ENCODE data around the gene FTSJ3.

The FTSJ3 gene

DNA sequence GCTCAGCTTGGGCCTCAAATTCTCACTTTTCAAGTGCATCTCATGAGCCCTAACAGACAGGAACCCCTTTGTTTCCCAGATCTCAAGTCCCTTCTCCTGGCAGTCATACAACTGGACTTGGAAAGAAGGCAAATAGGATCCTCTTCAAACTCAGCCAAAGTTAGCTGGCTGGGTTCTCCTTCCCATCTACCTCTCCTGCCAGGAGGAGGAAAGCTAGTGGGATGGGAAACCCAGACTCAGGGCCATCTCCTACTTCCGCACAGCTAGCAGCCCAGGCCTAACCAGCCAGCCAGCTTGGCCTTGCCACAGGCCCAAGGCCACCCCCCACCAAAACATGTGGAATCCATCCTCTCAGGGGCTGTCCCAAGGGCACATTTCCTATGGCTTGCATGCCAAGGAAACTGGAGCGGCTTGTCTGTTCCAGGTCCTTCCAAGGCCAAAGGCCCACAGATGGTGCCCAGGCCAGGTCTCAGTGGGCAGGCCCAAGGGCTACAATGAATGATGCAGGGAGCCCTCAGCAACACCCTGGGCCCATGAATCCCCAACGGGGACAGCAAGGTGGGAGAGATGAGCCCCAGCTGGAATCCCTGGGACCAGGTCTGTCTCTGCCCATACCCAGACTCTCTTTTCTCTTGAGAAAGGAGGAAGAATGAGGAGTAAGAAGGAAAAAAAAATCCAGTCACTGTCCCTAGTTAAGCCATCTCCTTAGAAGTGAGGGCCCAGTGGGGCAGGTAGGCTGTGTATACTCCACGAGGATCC is 13.3 kb upstream of the FTSJ3 start:
- TF ChIP-seq GABPA (IDR thresholded peaks at IDR 0.05; ENCODE audit: low read depth): no peak
- no peak for TF ChIP-seq SPI1 (IDR thresholded peaks at IDR 0.05; ENCODE audit: borderline replicate concordance, low read depth)
- TF ChIP-seq, protein P1, sequence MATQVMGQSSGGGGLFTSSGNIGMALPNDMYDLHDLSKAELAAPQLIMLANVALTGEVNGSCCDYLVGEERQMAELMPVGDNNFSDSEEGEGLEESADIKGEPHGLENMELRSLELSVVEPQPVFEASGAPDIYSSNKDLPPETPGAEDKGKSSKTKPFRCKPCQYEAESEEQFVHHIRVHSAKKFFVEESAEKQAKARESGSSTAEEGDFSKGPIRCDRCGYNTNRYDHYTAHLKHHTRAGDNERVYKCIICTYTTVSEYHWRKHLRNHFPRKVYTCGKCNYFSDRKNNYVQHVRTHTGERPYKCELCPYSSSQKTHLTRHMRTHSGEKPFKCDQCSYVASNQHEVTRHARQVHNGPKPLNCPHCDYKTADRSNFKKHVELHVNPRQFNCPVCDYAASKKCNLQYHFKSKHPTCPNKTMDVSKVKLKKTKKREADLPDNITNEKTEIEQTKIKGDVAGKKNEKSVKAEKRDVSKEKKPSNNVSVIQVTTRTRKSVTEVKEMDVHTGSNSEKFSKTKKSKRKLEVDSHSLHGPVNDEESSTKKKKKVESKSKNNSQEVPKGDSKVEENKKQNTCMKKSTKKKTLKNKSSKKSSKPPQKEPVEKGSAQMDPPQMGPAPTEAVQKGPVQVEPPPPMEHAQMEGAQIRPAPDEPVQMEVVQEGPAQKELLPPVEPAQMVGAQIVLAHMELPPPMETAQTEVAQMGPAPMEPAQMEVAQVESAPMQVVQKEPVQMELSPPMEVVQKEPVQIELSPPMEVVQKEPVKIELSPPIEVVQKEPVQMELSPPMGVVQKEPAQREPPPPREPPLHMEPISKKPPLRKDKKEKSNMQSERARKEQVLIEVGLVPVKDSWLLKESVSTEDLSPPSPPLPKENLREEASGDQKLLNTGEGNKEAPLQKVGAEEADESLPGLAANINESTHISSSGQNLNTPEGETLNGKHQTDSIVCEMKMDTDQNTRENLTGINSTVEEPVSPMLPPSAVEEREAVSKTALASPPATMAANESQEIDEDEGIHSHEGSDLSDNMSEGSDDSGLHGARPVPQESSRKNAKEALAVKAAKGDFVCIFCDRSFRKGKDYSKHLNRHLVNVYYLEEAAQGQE (IDR thresholded peaks at IDR 0.05; ENCODE audit: insufficient replicate concordance, low read depth): no peak
- no peak for TF ChIP-seq POLR2AphosphoS5 (IDR thresholded peaks at IDR 0.05; ENCODE audit: low read depth)
- TF ChIP-seq, protein P2, sequence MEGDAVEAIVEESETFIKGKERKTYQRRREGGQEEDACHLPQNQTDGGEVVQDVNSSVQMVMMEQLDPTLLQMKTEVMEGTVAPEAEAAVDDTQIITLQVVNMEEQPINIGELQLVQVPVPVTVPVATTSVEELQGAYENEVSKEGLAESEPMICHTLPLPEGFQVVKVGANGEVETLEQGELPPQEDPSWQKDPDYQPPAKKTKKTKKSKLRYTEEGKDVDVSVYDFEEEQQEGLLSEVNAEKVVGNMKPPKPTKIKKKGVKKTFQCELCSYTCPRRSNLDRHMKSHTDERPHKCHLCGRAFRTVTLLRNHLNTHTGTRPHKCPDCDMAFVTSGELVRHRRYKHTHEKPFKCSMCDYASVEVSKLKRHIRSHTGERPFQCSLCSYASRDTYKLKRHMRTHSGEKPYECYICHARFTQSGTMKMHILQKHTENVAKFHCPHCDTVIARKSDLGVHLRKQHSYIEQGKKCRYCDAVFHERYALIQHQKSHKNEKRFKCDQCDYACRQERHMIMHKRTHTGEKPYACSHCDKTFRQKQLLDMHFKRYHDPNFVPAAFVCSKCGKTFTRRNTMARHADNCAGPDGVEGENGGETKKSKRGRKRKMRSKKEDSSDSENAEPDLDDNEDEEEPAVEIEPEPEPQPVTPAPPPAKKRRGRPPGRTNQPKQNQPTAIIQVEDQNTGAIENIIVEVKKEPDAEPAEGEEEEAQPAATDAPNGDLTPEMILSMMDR (IDR thresholded peaks at IDR 0.05; ENCODE audit: insufficient read depth, low read length): no peak
- Histone ChIP-seq H3K27ac (replicated peaks) (peak overlapping the region; percentile 79), H3K27me3 (ENCODE audit: insufficient read depth, poor library complexity, severe bottlenecking) (no peaks in the 10 kb centered on the region), H3K4me3 (replicated peaks; ENCODE audit: insufficient read depth, low read length) (peak overlapping the region; percentile 82)
- DNase-seq (ENCODE audit: low read depth in 1 of 2, low spot score in 1 of 2): peak in 1 of 2 experiments; percentile 25

DNA sequence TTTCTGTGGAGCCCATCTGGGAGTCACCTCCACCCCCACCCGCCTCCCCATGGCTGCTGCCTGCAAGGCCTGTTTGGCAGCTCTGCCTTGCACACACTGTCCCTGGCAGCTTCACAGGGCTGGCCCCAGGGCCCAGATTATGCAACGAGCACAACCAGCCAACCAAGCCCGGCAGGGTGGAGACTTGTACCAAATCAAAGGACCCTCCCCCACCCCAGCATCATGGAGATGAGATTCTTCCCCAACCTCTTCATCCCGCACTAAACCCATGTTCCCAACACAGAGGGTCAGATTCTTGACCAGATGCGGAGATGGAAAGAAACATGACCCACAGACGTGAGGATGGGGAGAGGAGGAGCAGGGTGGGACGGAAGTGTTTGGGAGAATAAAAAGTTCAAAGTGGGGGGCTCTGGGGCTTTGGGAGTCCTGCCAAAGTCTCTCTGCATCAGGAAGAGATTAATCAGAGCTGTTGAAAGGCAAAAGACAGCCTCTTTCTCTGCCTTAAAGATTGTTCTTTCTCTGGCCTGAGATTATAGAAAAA is 11.2 kb upstream of the FTSJ3 start:
- Histone ChIP-seq H3K4me3 (replicated peaks; ENCODE audit: insufficient read depth, low read length) (no peak overlapping the region), H3K27ac (replicated peaks) (peak overlapping the region; percentile 29; the same call in 1 of the 2 replicates), H3K27me3 (ENCODE audit: insufficient read depth, poor library complexity, severe bottlenecking) (no peaks in the 10 kb centered on the region)
- TF ChIP-seq GABPA (IDR thresholded peaks at IDR 0.05; ENCODE audit: low read depth) (no peak), POLR2AphosphoS5 (IDR thresholded peaks at IDR 0.05; ENCODE audit: low read depth) (no peak), SPI1 (IDR thresholded peaks at IDR 0.05; ENCODE audit: borderline replicate concordance, low read depth) (no peak)
- TF ChIP-seq, protein P1 (IDR thresholded peaks at IDR 0.05; ENCODE audit: insufficient replicate concordance, low read depth): no peak
- TF ChIP-seq, protein P2 (IDR thresholded peaks at IDR 0.05; ENCODE audit: insufficient read depth, low read length): no peak
- DNase-seq (ENCODE audit: low read depth in 1 of 2, low spot score in 1 of 2): peak in 1 of 2 experiments; percentile 56

DNA sequence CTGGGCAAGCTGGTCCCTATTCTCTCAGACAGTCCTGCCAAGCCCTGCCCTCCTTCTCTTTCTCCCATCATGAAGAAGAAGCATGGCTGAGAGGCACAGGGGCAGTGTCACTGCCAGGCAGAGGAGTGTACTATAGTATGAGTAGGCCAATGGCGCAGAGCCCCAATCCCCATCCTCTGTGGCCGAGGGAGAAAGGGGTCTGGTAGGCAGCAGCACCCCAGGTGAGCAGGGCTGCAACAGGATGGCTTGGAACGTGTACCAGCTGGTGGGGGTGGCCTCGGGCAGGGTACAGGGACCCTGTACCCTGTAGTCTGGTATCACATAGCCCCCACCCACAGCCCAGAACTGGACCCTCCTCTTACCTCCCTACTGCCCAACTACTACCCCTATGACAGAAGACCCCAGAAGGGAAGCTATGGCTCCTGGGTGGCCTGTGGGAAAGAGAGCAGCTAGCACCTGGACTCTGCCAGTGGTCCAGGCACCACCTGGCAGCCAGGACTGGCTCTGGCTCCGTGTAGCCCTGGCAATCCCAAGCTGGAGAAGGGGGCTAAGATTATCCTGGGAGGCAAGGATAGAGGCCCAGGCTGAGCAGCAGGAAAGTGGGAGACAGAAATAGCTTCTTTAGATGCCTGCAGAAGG is 10.6 kb upstream of the FTSJ3 start:
- TF ChIP-seq POLR2AphosphoS5 (IDR thresholded peaks at IDR 0.05; ENCODE audit: low read depth): no peak
- no peak for TF ChIP-seq SPI1 (IDR thresholded peaks at IDR 0.05; ENCODE audit: borderline replicate concordance, low read depth)
- TF ChIP-seq, protein P1 (IDR thresholded peaks at IDR 0.05; ENCODE audit: insufficient replicate concordance, low read depth): no peak
- no peak for TF ChIP-seq GABPA (IDR thresholded peaks at IDR 0.05; ENCODE audit: low read depth)
- TF ChIP-seq, protein P2 (IDR thresholded peaks at IDR 0.05; ENCODE audit: insufficient read depth, low read length): no peak
- Histone ChIP-seq H3K27ac (replicated peaks) (no peak overlapping the region; the same call in 1 of the 2 replicates), H3K4me3 (replicated peaks; ENCODE audit: insufficient read depth, low read length) (no peak overlapping the region), H3K27me3 (ENCODE audit: insufficient read depth, poor library complexity, severe bottlenecking) (no peaks in the 10 kb centered on the region)
- DNase-seq (ENCODE audit: low read depth in 1 of 2, low spot score in 1 of 2): no peak

Measured in HL-60 (cell line).